Mesendoderm (in vitro differentiated cells): Measurements from ENCODE around the gene ZNF275.
A peak's percentile ranks its signal among the peaks of the same experiment; 100 is the strongest.

Source experiments
- DNase-seq: peaks from one replicate; pipeline ENCODE4 v3.0.0; 2013
- H2AK5ac ChIP-seq: 2 replicates; pipeline ENCODE4 v1.6.1; 2013; ENCODE audit warnings: low read length, inconsistent platforms
- H2BK120ac ChIP-seq: 2 replicates; pipeline ENCODE4 v1.6.1; 2013; ENCODE audit warnings: low read depth, mild to moderate bottlenecking, low read length, moderate library complexity, mixed read lengths
- H2BK15ac ChIP-seq: replicated peaks from 2 replicates; pipeline ENCODE4 v1.6.1; 2013; ENCODE audit warnings: low read depth, mild to moderate bottlenecking, moderate library complexity
- H2BK5ac ChIP-seq: 2 replicates; pipeline ENCODE4 v1.6.1; 2013; ENCODE audit warnings: low read length, inconsistent platforms
- H3K18ac ChIP-seq: 2 replicates; pipeline ENCODE4 v1.6.1; 2013; ENCODE audit warnings: mild to moderate bottlenecking, low read length, mixed read lengths
- H3K23ac ChIP-seq: one replicate; pipeline ENCODE4 v1.6.1; 2013; ENCODE audit warnings: low read length
- H3K27ac ChIP-seq: 2 replicates; pipeline ENCODE4 v1.5.1; 2013; ENCODE audit warnings: low read depth, mild to moderate bottlenecking, inconsistent platforms, low read length, moderate library complexity
- H3K27me3 ChIP-seq: 2 replicates; pipeline ENCODE4 v1.6.1; 2013; ENCODE audit warnings: low read length, control low read depth, mild to moderate bottlenecking, inconsistent platforms; ENCODE audit not compliant: insufficient read depth, poor library complexity
- H3K36me3 ChIP-seq: 2 replicates; pipeline ENCODE4 v1.6.1; 2013; ENCODE audit warnings: low read length, inconsistent platforms; ENCODE audit not compliant: control insufficient read depth, insufficient read depth
- H3K4ac ChIP-seq: one replicate; pipeline ENCODE4 v1.6.1; 2013; ENCODE audit warnings: low read depth, mild to moderate bottlenecking, low read length, moderate library complexity
- H3K4me1 ChIP-seq: 2 replicates; pipeline ENCODE4 v1.6.1; 2013; ENCODE audit warnings: low read depth, low read length, inconsistent platforms; ENCODE audit not compliant: control insufficient read depth
- H3K4me2 ChIP-seq: 2 replicates; pipeline ENCODE4 v1.6.1; 2013; ENCODE audit warnings: low read length
- H3K4me3 ChIP-seq: 2 replicates; pipeline ENCODE4 v1.5.1; 2013; ENCODE audit warnings: mild to moderate bottlenecking, low read length
- H3K56ac ChIP-seq: one replicate; pipeline ENCODE4 v1.6.1; 2013; ENCODE audit warnings: low read length
- H3K79me1 ChIP-seq: 2 replicates; pipeline ENCODE4 v1.6.1; 2013; ENCODE audit warnings: low read length, inconsistent platforms
- H3K79me2 ChIP-seq: 2 replicates; pipeline ENCODE4 v1.6.1; 2013; ENCODE audit warnings: mild to moderate bottlenecking, low read length; ENCODE audit not compliant: control insufficient read depth, insufficient read depth
- H3K9ac ChIP-seq: 2 replicates; pipeline ENCODE4 v1.6.1; 2013; ENCODE audit warnings: low read length, inconsistent platforms
- H4K5ac ChIP-seq: one replicate; pipeline ENCODE4 v1.6.1; 2013; ENCODE audit warnings: low read length
- H4K8ac ChIP-seq: one replicate; pipeline ENCODE4 v1.6.1; 2013; ENCODE audit warnings: low read depth, mild to moderate bottlenecking, control low read depth, low read length, moderate library complexity
- WGBS: extraction: QIAGEN DNeasy Blood & Tissue Kit; methylation state at CpG from one replicate; pipeline ENCODE4 v1.1.7; 2013; ENCODE audit warnings: low lambda C conversion rate, missing lambda C conversion rate; ENCODE audit not compliant: insufficient coverage; ENCODE audit errors: extremely low coverage; 5-methylcytosine and 5-hydroxymethylcytosine counted together

ZNF275 gene

GRCh38 chrX:153334654-153335295, 822 bp downstream of the ZNF275 start:
- H3K4ac ChIP-seq = no peak overlapping the region
- no peak overlapping the region for H2BK15ac ChIP-seq
- WGBS = no CpG with 5 or more reads among the region's 16 CpGs
- H3K4me3 ChIP-seq = peak overlapping the region; percentile 68
- H3K4me1 ChIP-seq = no peaks in the 10 kb centered on the region
- H2BK5ac ChIP-seq = no peak overlapping the region
- no peak overlapping the region for H3K4me2 ChIP-seq
- H4K8ac ChIP-seq = no peak overlapping the region
- H2AK5ac ChIP-seq = no peak overlapping the region
- no peak overlapping the region for H2BK120ac ChIP-seq
- H3K79me2 ChIP-seq = no peaks in the 10 kb centered on the region
- no peak overlapping the region for H4K5ac ChIP-seq
- H3K79me1 ChIP-seq = no peaks in the 10 kb centered on the region
- DNase-seq = no peak
- peak overlapping the region; percentile 91 for H3K56ac ChIP-seq
- H3K36me3 ChIP-seq = no peaks in the 10 kb centered on the region
- H3K27ac ChIP-seq = no peak overlapping the region
- H3K27me3 ChIP-seq = no peaks in the 10 kb centered on the region
- H3K18ac ChIP-seq = no peak overlapping the region
- H3K23ac ChIP-seq = no peak overlapping the region
- H3K9ac ChIP-seq = peak overlapping the region; percentile 88

GRCh38 chrX:153336121-153336894, 2.4 kb downstream of the ZNF275 start:
- WGBS = no CpG with 5 or more reads among the region's 11 CpGs
- H3K79me1 ChIP-seq = no peaks in the 10 kb centered on the region

GRCh38 chrX:153336988-153337387, 3.0 kb downstream of the ZNF275 start:
- Histone ChIP-seq H3K23ac (no peak overlapping the region), H2BK5ac (no peak overlapping the region), H3K27ac (no peak overlapping the region), H3K4ac (no peak overlapping the region), H3K4me3 (no peak overlapping the region), H2BK15ac (no peak overlapping the region), H3K4me2 (no peak overlapping the region), H4K5ac (no peak overlapping the region), H3K4me1 (no peaks in the 10 kb centered on the region), H3K79me1 (no peaks in the 10 kb centered on the region), H2BK120ac (no peak overlapping the region), H3K79me2 (no peaks in the 10 kb centered on the region), H2AK5ac (no peak overlapping the region), H3K36me3 (no peaks in the 10 kb centered on the region), H3K9ac (no peak overlapping the region), H3K27me3 (no peaks in the 10 kb centered on the region), H3K18ac (no peak overlapping the region), H3K56ac (no peak overlapping the region), H4K8ac (no peak overlapping the region)
- WGBS = no CpG with 5 or more reads among the region's 5 CpGs
- DNase-seq = no peak

More at GRCh38 chrX:153336121-153336894, 2.4 kb downstream of the ZNF275 start:
- Histone ChIP-seq H2BK15ac (no peak overlapping the region), H3K36me3 (no peaks in the 10 kb centered on the region), H3K4me1 (no peaks in the 10 kb centered on the region), H4K8ac (no peak overlapping the region), H3K27ac (no peak overlapping the region), H3K18ac (no peak overlapping the region), H3K4me2 (no peak overlapping the region), H4K5ac (no peak overlapping the region), H3K4me3 (no peak overlapping the region), H2AK5ac (no peak overlapping the region), H3K27me3 (no peaks in the 10 kb centered on the region), H3K79me2 (no peaks in the 10 kb centered on the region), H3K23ac (no peak overlapping the region), H2BK120ac (no peak overlapping the region), H3K4ac (no peak overlapping the region), H3K9ac (no peak overlapping the region), H3K56ac (no peak overlapping the region), H2BK5ac (no peak overlapping the region)
- no peak for DNase-seq

- WGBS = no CpG with 5 or more reads among the region's 7 CpGs
- no peak overlapping the region for H2BK120ac ChIP-seq
- H4K5ac ChIP-seq = no peak overlapping the region
Measured at GRCh38 chrX:153338836-153339235, 4.9 kb downstream of the ZNF275 start.

GRCh38 chrX:153339662-153340061, 5.7 kb downstream of the ZNF275 start:
- Histone ChIP-seq H3K4me2 (no peak overlapping the region), H3K23ac (no peak overlapping the region), H2BK5ac (no peak overlapping the region), H3K18ac (no peak overlapping the region), H3K9ac (no peak overlapping the region), H4K8ac (no peak overlapping the region), H2BK15ac (no peak overlapping the region), H3K4ac (no peak overlapping the region), H3K27me3 (no peaks in the 10 kb centered on the region), H2AK5ac (no peak overlapping the region), H2BK120ac (no peak overlapping the region), H3K56ac (no peak overlapping the region), H3K79me2 (no peaks in the 10 kb centered on the region), H3K4me3 (no peak overlapping the region), H3K79me1 (no peaks in the 10 kb centered on the region), H3K4me1 (no peaks in the 10 kb centered on the region), H3K27ac (no peak overlapping the region), H4K5ac (no peak overlapping the region), H3K36me3 (no peaks in the 10 kb centered on the region)
- no CpG with 5 or more reads among the region's 4 CpGs for WGBS
- DNase-seq = no peak

More at GRCh38 chrX:153338836-153339235, 4.9 kb downstream of the ZNF275 start:
- H2BK15ac ChIP-seq = no peak overlapping the region
- H3K27me3 ChIP-seq = no peaks in the 10 kb centered on the region
- H3K4me1 ChIP-seq = no peaks in the 10 kb centered on the region
- no peak overlapping the region for H3K27ac ChIP-seq
- H3K56ac ChIP-seq = no peak overlapping the region
- H3K4me3 ChIP-seq = no peak overlapping the region
- H3K23ac ChIP-seq = no peak overlapping the region
- no peaks in the 10 kb centered on the region for H3K79me1 ChIP-seq
- no peak overlapping the region for H3K9ac ChIP-seq
- no peaks in the 10 kb centered on the region for H3K79me2 ChIP-seq
- no peak overlapping the region for H3K18ac ChIP-seq
- no peak overlapping the region for H4K8ac ChIP-seq
- H3K36me3 ChIP-seq = no peaks in the 10 kb centered on the region
- H2BK5ac ChIP-seq = no peak overlapping the region
- no peak overlapping the region for H3K4ac ChIP-seq
- H3K4me2 ChIP-seq = no peak overlapping the region
- no peak overlapping the region for H2AK5ac ChIP-seq
- no peak for DNase-seq
